ENCODE results near the gene FOXK1. TPM values are rescaled to one million over a fixed set of nuclear protein-coding genes. Genes with fewer than 3 reads are reported as not detected.
A peak's percentile ranks its signal among the peaks of the same experiment; 100 is the strongest.

FOXK1 gene
- total RNA-seq, 1 experiment from 2014 or later = 22.1 TPM

GRCh38 chr7:4747013-4747412 is 64.9 kb downstream of the FOXK1 start:
- no peak for DNase-seq
- peaks cover 2% of the 10 kb centered on the region; the same call in 1 of the 2 replicates for H3K36me3 ChIP-seq
- H3K27me3 ChIP-seq = no peaks in the 10 kb centered on the region
- H3K27ac ChIP-seq = no peak overlapping the region
- no peaks in the 10 kb centered on the region for H3K9me3 ChIP-seq (replicated peaks)
- H3K4me3 ChIP-seq = no peak overlapping the region
- peaks cover 16% of the 10 kb centered on the region for H3K4me1 ChIP-seq

- Histone ChIP-seq H3K9me3 (replicated peaks) (no peaks in the 10 kb centered on the region), H3K4me1 (peaks cover 16% of the 10 kb centered on the region), H3K27me3 (no peaks in the 10 kb centered on the region), H3K4me3 (no peak overlapping the region), H3K36me3 (peaks cover 2% of the 10 kb centered on the region; the same call in 1 of the 2 replicates), H3K27ac (no peak overlapping the region)
- no peak for DNase-seq
Observed at GRCh38 chr7:4747746-4748145, 65.7 kb downstream of the FOXK1 start.

GRCh38 chr7:4748231-4748681 is 66.2 kb downstream of the FOXK1 start:
- Histone ChIP-seq H3K9me3 (replicated peaks) (no peaks in the 10 kb centered on the region), H3K4me1 (peaks cover 16% of the 10 kb centered on the region), H3K27me3 (no peaks in the 10 kb centered on the region), H3K36me3 (peaks cover 2% of the 10 kb centered on the region; the same call in 1 of the 2 replicates), H3K4me3 (no peak overlapping the region), H3K27ac (no peak overlapping the region)
- DNase-seq = no peak

- no peak for DNase-seq
- no peak overlapping the region for H3K27ac ChIP-seq
- no peak overlapping the region for H3K4me3 ChIP-seq
Observed at GRCh38 chr7:4749363-4749762, 67.3 kb downstream of the FOXK1 start.

GRCh38 chr7:4749798-4750197 is 67.7 kb downstream of the FOXK1 start:
- H3K27ac ChIP-seq = no peak overlapping the region
- H3K4me1 ChIP-seq = peaks cover 8% of the 10 kb centered on the region
- H3K4me3 ChIP-seq = no peak overlapping the region
- no peaks in the 10 kb centered on the region for H3K27me3 ChIP-seq
- no peaks in the 10 kb centered on the region for H3K9me3 ChIP-seq (replicated peaks)
- no peak for DNase-seq
- H3K36me3 ChIP-seq = peaks cover 11% of the 10 kb centered on the region

More at GRCh38 chr7:4749363-4749762, 67.3 kb downstream of the FOXK1 start:
- H3K36me3 ChIP-seq = peaks cover 7% of the 10 kb centered on the region; the same call in 1 of the 2 replicates
- no peaks in the 10 kb centered on the region for H3K27me3 ChIP-seq
- H3K4me1 ChIP-seq = peaks cover 13% of the 10 kb centered on the region
- H3K9me3 ChIP-seq (replicated peaks) = no peaks in the 10 kb centered on the region

- Histone ChIP-seq H3K27me3 (no peaks in the 10 kb centered on the region), H3K4me1 (no peaks in the 10 kb centered on the region), H3K36me3 (peaks cover 20% of the 10 kb centered on the region), H3K27ac (no peak overlapping the region), H3K4me3 (no peak overlapping the region), H3K9me3 (replicated peaks) (no peaks in the 10 kb centered on the region)
- DNase-seq = no peak
Observed at GRCh38 chr7:4751398-4751947, 69.4 kb downstream of the FOXK1 start.

GRCh38 chr7:4753598-4754432 is 71.7 kb downstream of the FOXK1 start:
- Histone ChIP-seq H3K27ac (no peak overlapping the region), H3K27me3 (no peaks in the 10 kb centered on the region), H3K4me1 (no peaks in the 10 kb centered on the region), H3K36me3 (peaks cover 23% of the 10 kb centered on the region), H3K4me3 (no peak overlapping the region), H3K9me3 (replicated peaks) (no peaks in the 10 kb centered on the region)
- peak; percentile 62 to 70 for DNase-seq

GRCh38 chr7:4754433-4755010 is 72.4 kb downstream of the FOXK1 start:
- no peak overlapping the region for H3K27ac ChIP-seq
- no peak for DNase-seq
- no peaks in the 10 kb centered on the region for H3K27me3 ChIP-seq
- no peaks in the 10 kb centered on the region for H3K4me1 ChIP-seq
- H3K36me3 ChIP-seq = peaks cover 26% of the 10 kb centered on the region
- no peak overlapping the region for H3K4me3 ChIP-seq
- H3K9me3 ChIP-seq (replicated peaks) = no peaks in the 10 kb centered on the region

- Histone ChIP-seq H3K4me1 (no peaks in the 10 kb centered on the region), H3K36me3 (peaks cover 27% of the 10 kb centered on the region), H3K9me3 (replicated peaks) (no peaks in the 10 kb centered on the region), H3K4me3 (no peak overlapping the region), H3K27me3 (no peaks in the 10 kb centered on the region), H3K27ac (no peak overlapping the region)
- DNase-seq = no peak
Observed at GRCh38 chr7:4755045-4755444, 73.0 kb downstream of the FOXK1 start.

- Histone ChIP-seq H3K9me3 (replicated peaks) (no peaks in the 10 kb centered on the region), H3K4me1 (no peaks in the 10 kb centered on the region), H3K36me3 (peaks cover 30% of the 10 kb centered on the region), H3K27ac (no peak overlapping the region), H3K4me3 (no peak overlapping the region), H3K27me3 (no peaks in the 10 kb centered on the region)
- DNase-seq = no peak
Observed at GRCh38 chr7:4758111-4758510, 76.0 kb downstream of the FOXK1 start.

- H3K36me3 ChIP-seq = peaks cover 33% of the 10 kb centered on the region
- no peaks in the 10 kb centered on the region for H3K9me3 ChIP-seq (replicated peaks)
- H3K4me3 ChIP-seq = no peak overlapping the region
- H3K27me3 ChIP-seq = no peaks in the 10 kb centered on the region
- no peak overlapping the region for H3K27ac ChIP-seq
- no peaks in the 10 kb centered on the region for H3K4me1 ChIP-seq
- no peak for DNase-seq
Observed at GRCh38 chr7:4758791-4759190, 76.7 kb downstream of the FOXK1 start.

GRCh38 chr7:4759211-4759610 is 77.1 kb downstream of the FOXK1 start:
- Histone ChIP-seq H3K27ac (no peak overlapping the region), H3K27me3 (no peaks in the 10 kb centered on the region), H3K36me3 (peaks cover 30% of the 10 kb centered on the region)

GRCh38 chr7:4760952-4761351 is 78.9 kb downstream of the FOXK1 start:
- Histone ChIP-seq H3K4me1 (no peaks in the 10 kb centered on the region), H3K36me3 (peaks cover 21% of the 10 kb centered on the region), H3K4me3 (no peak overlapping the region), H3K27ac (no peak overlapping the region), H3K27me3 (no peaks in the 10 kb centered on the region), H3K9me3 (replicated peaks) (no peaks in the 10 kb centered on the region)
- no peak for DNase-seq

More at GRCh38 chr7:4759211-4759610, 77.1 kb downstream of the FOXK1 start:
- Histone ChIP-seq H3K4me1 (no peaks in the 10 kb centered on the region), H3K9me3 (replicated peaks) (no peaks in the 10 kb centered on the region), H3K4me3 (no peak overlapping the region)
- DNase-seq = no peak

GRCh38 chr7:4762121-4763055 is 80.3 kb downstream of the FOXK1 start:
- H3K4me1 ChIP-seq = no peaks in the 10 kb centered on the region
- no peak overlapping the region for H3K4me3 ChIP-seq
- no peaks in the 10 kb centered on the region for H3K27me3 ChIP-seq
- DNase-seq = no peak
- H3K9me3 ChIP-seq (replicated peaks) = no peaks in the 10 kb centered on the region
- no peak overlapping the region for H3K27ac ChIP-seq
- H3K36me3 ChIP-seq = peaks cover 10% of the 10 kb centered on the region; the same call in 1 of the 2 replicates

Data from SJCRH30 (cell line).